Measurements from ENCODE around the gene PREX1. TPM values are rescaled to one million over a fixed set of nuclear protein-coding genes. Genes with fewer than 3 reads are reported as not detected.
A peak's percentile ranks its signal among the peaks of the same experiment; 100 is the strongest.

The PREX1 gene
- total RNA-seq, 1 donor from 2014 or later, result 33.1 TPM

GRCh38 chr20:48794816-48795457 lies 32.9 kb downstream of the PREX1 start:
- no peak for DNase-seq (ENCODE audit: low read depth in 2 of 2)

GRCh38 chr20:48794360-48794759 lies 33.4 kb downstream of the PREX1 start:
- DNase-seq (ENCODE audit: low read depth in 2 of 2), result no peak

GRCh38 chr20:48793776-48794175 lies 34.0 kb downstream of the PREX1 start:
- DNase-seq (ENCODE audit: low read depth in 2 of 2), result no peak

- DNase-seq (ENCODE audit: low read depth in 2 of 2), result peak; percentile 35 to 64
Measured at GRCh38 chr20:48791666-48792071, 36.1 kb downstream of the PREX1 start.

- DNase-seq (ENCODE audit: low read depth in 2 of 2), result peak; percentile 27 to 58
Measured at GRCh38 chr20:48791014-48791413, 36.8 kb downstream of the PREX1 start.

GRCh38 chr20:48790473-48791003 lies 37.3 kb downstream of the PREX1 start:
- no peak for DNase-seq (ENCODE audit: low read depth in 2 of 2)

- no peak for DNase-seq (ENCODE audit: low read depth in 2 of 2)
Measured at GRCh38 chr20:48789781-48790472, 37.9 kb downstream of the PREX1 start.

GRCh38 chr20:48789185-48789668 lies 38.6 kb downstream of the PREX1 start:
- DNase-seq (ENCODE audit: low read depth in 2 of 2), result no peak

- no peak for DNase-seq (ENCODE audit: low read depth in 2 of 2)
Measured at GRCh38 chr20:48788486-48789072, 39.2 kb downstream of the PREX1 start.

- peak in 1 of 2 donors; percentile 61 for DNase-seq (ENCODE audit: low read depth in 2 of 2)
Measured at GRCh38 chr20:48787861-48788375, 39.9 kb downstream of the PREX1 start.

GRCh38 chr20:48786951-48787705 lies 40.7 kb downstream of the PREX1 start:
- no peak for DNase-seq (ENCODE audit: low read depth in 2 of 2)

- DNase-seq (ENCODE audit: low read depth in 2 of 2), result no peak
Measured at GRCh38 chr20:48785801-48786200, 42.0 kb downstream of the PREX1 start.

GRCh38 chr20:48785256-48785655 lies 42.5 kb downstream of the PREX1 start:
- no peak for DNase-seq (ENCODE audit: low read depth in 2 of 2)

GRCh38 chr20:48784273-48784641 lies 43.5 kb downstream of the PREX1 start:
- no peak for DNase-seq (ENCODE audit: low read depth in 2 of 2)

GRCh38 chr20:48783533-48784272 lies 44.1 kb downstream of the PREX1 start:
- DNase-seq (ENCODE audit: low read depth in 2 of 2), result no peak

- no peak for DNase-seq (ENCODE audit: low read depth in 2 of 2)
Measured at GRCh38 chr20:48782901-48783308, 44.9 kb downstream of the PREX1 start.

- no peak for DNase-seq (ENCODE audit: low read depth in 2 of 2)
Measured at GRCh38 chr20:48782053-48782452, 45.7 kb downstream of the PREX1 start.

GRCh38 chr20:48781634-48782033 lies 46.2 kb downstream of the PREX1 start:
- no peak for DNase-seq (ENCODE audit: low read depth in 2 of 2)

- no peak for DNase-seq (ENCODE audit: low read depth in 2 of 2)
Measured at GRCh38 chr20:48779435-48779834, 48.4 kb downstream of the PREX1 start.

- DNase-seq (ENCODE audit: low read depth in 2 of 2), result no peak
Measured at GRCh38 chr20:48777821-48778220, 50.0 kb downstream of the PREX1 start.

GRCh38 chr20:48777005-48777404 lies 50.8 kb downstream of the PREX1 start:
- DNase-seq (ENCODE audit: low read depth in 2 of 2), result peak in 1 of 2 donors; percentile 36
